Activated naive CD4-positive, alpha-beta T cell treated with anti-CD3 and anti-CD28 coated beads for 36 hours (primary cell): ENCODE results near the gene ADO. TPM values are rescaled to one million over a fixed set of nuclear protein-coding genes. Genes with fewer than 3 reads are reported as not detected.

Experiments used
- CTCF ChIA-PET: fragments of 350-600 bp; sonication (Branson Sonifier 250); formaldehyde crosslinking; loops from one replicate; lab custom pipeline; 2021; ENCODE audit warnings: antibody characterized with exemption; lab: Charles Lee
- DNase-seq: peaks from one replicate; pipeline ENCODE4 v3.0.0-alpha.2; 2020
- H3K27ac Mint-ChIP-seq: one replicate; pipeline ENCODE4 v1.8.0; 2021; ENCODE audit warnings: mild to moderate bottlenecking, mixed read lengths
- H3K27me3 Mint-ChIP-seq: one replicate; pipeline ENCODE4 v1.8.0; 2021; ENCODE audit warnings: low read depth, mixed read lengths
- H3K36me3 Mint-ChIP-seq: one replicate; pipeline ENCODE4 v1.8.0; 2021; ENCODE audit warnings: low read depth, mixed read lengths
- H3K4me1 Mint-ChIP-seq: one replicate; pipeline ENCODE4 v1.8.0; 2021; ENCODE audit warnings: low read depth, mixed read lengths
- H3K4me3 Mint-ChIP-seq: one replicate; pipeline ENCODE4 v1.8.0; 2021; ENCODE audit warnings: mild to moderate bottlenecking, moderate library complexity, mixed read lengths
- H3K9me3 Mint-ChIP-seq: one replicate; pipeline ENCODE4 v1.8.0; 2021; ENCODE audit warnings: mixed read lengths
- intact Hi-C: fragments of 100-400 bp; cut with micrococcal nuclease; formaldehyde crosslinking; loops from one replicate; pipeline ENCODE4 v1.15.1; 2023
- total RNA-seq, 2 experiments: library from RNA; stranded (reverse); gene quantifications; one replicate each; pipeline ENCODE4 v1.2.3, GENCODE V29; 2021

The ADO gene
- total RNA-seq, 2 experiments from 2014 or later = 24.9 to 26.2 TPM

- no peak overlapping the region for H3K4me3 Mint-ChIP-seq
- CTCF ChIA-PET = no interaction called here
- peaks cover 4% of the 10 kb centered on the region for H3K4me1 Mint-ChIP-seq
- no peak overlapping the region for H3K27ac Mint-ChIP-seq
- H3K27me3 Mint-ChIP-seq = peaks cover 16% of the 10 kb centered on the region
- DNase-seq = no peak
- H3K36me3 Mint-ChIP-seq = no peaks in the 10 kb centered on the region
- no peaks in the 10 kb centered on the region for H3K9me3 Mint-ChIP-seq
- intact Hi-C loops = no loop called here
Measured at GRCh38 chr10:62796896-62797295, 7.6 kb upstream of the ADO start.

GRCh38 chr10:62801871-62802270 is 2.6 kb upstream of the ADO start:
- H3K27ac Mint-ChIP-seq = no peak overlapping the region
- peaks cover 8% of the 10 kb centered on the region for H3K27me3 Mint-ChIP-seq
- DNase-seq = no peak
- peaks cover 16% of the 10 kb centered on the region for H3K36me3 Mint-ChIP-seq
- no peak overlapping the region for H3K4me3 Mint-ChIP-seq
- CTCF ChIA-PET = interaction anchor here (1.0 kb wide), 1 partner anchor 53 kb away, joined by 3 read pairs; no protein-coding TSS in a partner anchor
- intact Hi-C loops = no loop called here
- H3K4me1 Mint-ChIP-seq = peaks cover 12% of the 10 kb centered on the region
- no peaks in the 10 kb centered on the region for H3K9me3 Mint-ChIP-seq

GRCh38 chr10:62803724-62804355 is 680 bp upstream of the ADO start:
- peak overlapping the region; percentile 100 for H3K27ac Mint-ChIP-seq
- intact Hi-C loops = loop anchor here (1.0 kb wide), 4 partner anchors 12 to 167 kb away; partner anchors contain the start of gene EGR2
- H3K36me3 Mint-ChIP-seq = peaks cover 27% of the 10 kb centered on the region
- peaks cover 3% of the 10 kb centered on the region for H3K27me3 Mint-ChIP-seq
- H3K4me3 Mint-ChIP-seq = peak overlapping the region; percentile 97
- no peak for DNase-seq
- CTCF ChIA-PET = interaction anchor here (0.5 to 1.8 kb wide), 4 partner anchors 13 to 66 kb away, joined by 3 to 7 read pairs (median 4); no protein-coding TSS in a partner anchor
- no peaks in the 10 kb centered on the region for H3K9me3 Mint-ChIP-seq
- H3K4me1 Mint-ChIP-seq = peaks cover 32% of the 10 kb centered on the region

GRCh38 chr10:62805231-62806099 is 945 bp downstream of the ADO start:
- no peak for DNase-seq
- Mint-ChIP-seq H3K4me3 (peak overlapping the region; percentile 84), H3K36me3 (peaks cover 31% of the 10 kb centered on the region), H3K4me1 (peaks cover 45% of the 10 kb centered on the region), H3K27ac (peak overlapping the region; percentile 79), H3K27me3 (no peaks in the 10 kb centered on the region), H3K9me3 (no peaks in the 10 kb centered on the region)
- CTCF ChIA-PET = interaction anchor here (0.9 to 2.5 kb wide), 9 partner anchors 12 to 195 kb away, joined by 3 to 11 read pairs (median 4); no protein-coding TSS in a partner anchor
- intact Hi-C loops = no loop called here

- Mint-ChIP-seq H3K9me3 (no peaks in the 10 kb centered on the region), H3K27me3 (no peaks in the 10 kb centered on the region), H3K4me1 (peaks cover 52% of the 10 kb centered on the region), H3K27ac (peak overlapping the region; percentile 69), H3K36me3 (peaks cover 31% of the 10 kb centered on the region), H3K4me3 (peak overlapping the region; percentile 84)
- no peak for DNase-seq
- intact Hi-C loops = no loop called here
- CTCF ChIA-PET = interaction anchor here (0.7 to 2.5 kb wide), 8 partner anchors 12 to 196 kb away, joined by 3 to 11 read pairs (median 4); no protein-coding TSS in a partner anchor
Measured at GRCh38 chr10:62806251-62806650, 1.7 kb downstream of the ADO start.

GRCh38 chr10:62810156-62810902 is 5.8 kb downstream of the ADO start:
- Mint-ChIP-seq H3K4me1 (peaks cover 80% of the 10 kb centered on the region), H3K4me3 (no peak overlapping the region), H3K27ac (peak overlapping the region; percentile 9), H3K9me3 (no peaks in the 10 kb centered on the region), H3K27me3 (no peaks in the 10 kb centered on the region), H3K36me3 (peaks cover 53% of the 10 kb centered on the region)
- CTCF ChIA-PET = interaction anchor here (0.8 to 1.2 kb wide), 2 partner anchors 199 to 201 kb away, joined by 3 read pairs; no protein-coding TSS in a partner anchor
- intact Hi-C loops = no loop called here
- DNase-seq = no peak

- intact Hi-C loops = loop anchor here (1.0 kb wide), 7 partner anchors 32 to 458 kb away; no protein-coding TSS in a partner anchor
- Mint-ChIP-seq H3K9me3 (no peaks in the 10 kb centered on the region), H3K36me3 (peaks cover 50% of the 10 kb centered on the region), H3K4me1 (peaks cover 78% of the 10 kb centered on the region), H3K27me3 (no peaks in the 10 kb centered on the region), H3K27ac (peak overlapping the region; percentile 79), H3K4me3 (peak overlapping the region; percentile 30)
- CTCF ChIA-PET = interaction anchor here (0.8 to 1.2 kb wide), 3 partner anchors 171 to 202 kb away, joined by 3 to 6 read pairs (median 3); no protein-coding TSS in a partner anchor
- DNase-seq = peak; percentile 91
Measured at GRCh38 chr10:62811159-62811875, 6.8 kb downstream of the ADO start.

- Mint-ChIP-seq H3K4me3 (peak overlapping the region; percentile 95), H3K9me3 (no peaks in the 10 kb centered on the region), H3K36me3 (peaks cover 41% of the 10 kb centered on the region), H3K27me3 (no peaks in the 10 kb centered on the region), H3K27ac (peak overlapping the region; percentile 79), H3K4me1 (peaks cover 66% of the 10 kb centered on the region)
- DNase-seq = no peak
- CTCF ChIA-PET = interaction anchor here (0.7 to 1.4 kb wide), 2 partner anchors 18 to 219 kb away, joined by 4 read pairs; no protein-coding TSS in a partner anchor
- intact Hi-C loops = no loop called here
Measured at GRCh38 chr10:62812672-62813439, 8.3 kb downstream of the ADO start.

GRCh38 chr10:62813453-62813852 is 8.9 kb downstream of the ADO start:
- peak overlapping the region; percentile 95 for H3K4me3 Mint-ChIP-seq
- intact Hi-C loops = no loop called here
- peak overlapping the region; percentile 37 for H3K27ac Mint-ChIP-seq
- H3K9me3 Mint-ChIP-seq = no peaks in the 10 kb centered on the region
- H3K27me3 Mint-ChIP-seq = no peaks in the 10 kb centered on the region
- H3K4me1 Mint-ChIP-seq = peaks cover 63% of the 10 kb centered on the region
- DNase-seq = no peak
- CTCF ChIA-PET = interaction anchor here (1.4 kb wide), 1 partner anchor 219 kb away, joined by 4 read pairs; no protein-coding TSS in a partner anchor
- peaks cover 39% of the 10 kb centered on the region for H3K36me3 Mint-ChIP-seq

- peaks cover 61% of the 10 kb centered on the region for H3K4me1 Mint-ChIP-seq
Measured at GRCh38 chr10:62813981-62814380, 9.5 kb downstream of the ADO start.

More at GRCh38 chr10:62813981-62814380, 9.5 kb downstream of the ADO start:
- no peaks in the 10 kb centered on the region for H3K27me3 Mint-ChIP-seq
- CTCF ChIA-PET = interaction anchor here (1.4 to 1.7 kb wide), 2 partner anchors 203 to 220 kb away, joined by 4 to 7 read pairs; no protein-coding TSS in a partner anchor
- peaks cover 36% of the 10 kb centered on the region for H3K36me3 Mint-ChIP-seq
- H3K27ac Mint-ChIP-seq = peak overlapping the region; percentile 98
- H3K9me3 Mint-ChIP-seq = no peaks in the 10 kb centered on the region
- DNase-seq = no peak
- peak overlapping the region; percentile 95 for H3K4me3 Mint-ChIP-seq
- intact Hi-C loops = no loop called here
